HG03196 (cell line): ENCODE results near the gene ZNF460.

ENCODE experiments used
- ATAC-seq: cut with Tn5 transposase; IDR thresholded peaks from one replicate; pipeline ENCODE4 v1.9.1; 2021; ENCODE audit not compliant: unreplicated experiment

Gene ZNF460

GRCh38 chr19:57338877-57339276 lies 58.6 kb downstream of the ZNF460 start:
- ATAC-seq: no peak

GRCh38 chr19:57342582-57342981 lies 62.3 kb downstream of the ZNF460 start:
- ATAC-seq: no peak
